Middle frontal gyrus (tissue), 1 donor: ENCODE results near the gene SPAG5.

Experiments used
- DNase-seq: peaks from one replicate; pipeline ENCODE4 v3.0.0-alpha.2; 2015; ENCODE audit warnings: low spot score; ENCODE audit errors: extremely low spot score

Gene SPAG5

DNA sequence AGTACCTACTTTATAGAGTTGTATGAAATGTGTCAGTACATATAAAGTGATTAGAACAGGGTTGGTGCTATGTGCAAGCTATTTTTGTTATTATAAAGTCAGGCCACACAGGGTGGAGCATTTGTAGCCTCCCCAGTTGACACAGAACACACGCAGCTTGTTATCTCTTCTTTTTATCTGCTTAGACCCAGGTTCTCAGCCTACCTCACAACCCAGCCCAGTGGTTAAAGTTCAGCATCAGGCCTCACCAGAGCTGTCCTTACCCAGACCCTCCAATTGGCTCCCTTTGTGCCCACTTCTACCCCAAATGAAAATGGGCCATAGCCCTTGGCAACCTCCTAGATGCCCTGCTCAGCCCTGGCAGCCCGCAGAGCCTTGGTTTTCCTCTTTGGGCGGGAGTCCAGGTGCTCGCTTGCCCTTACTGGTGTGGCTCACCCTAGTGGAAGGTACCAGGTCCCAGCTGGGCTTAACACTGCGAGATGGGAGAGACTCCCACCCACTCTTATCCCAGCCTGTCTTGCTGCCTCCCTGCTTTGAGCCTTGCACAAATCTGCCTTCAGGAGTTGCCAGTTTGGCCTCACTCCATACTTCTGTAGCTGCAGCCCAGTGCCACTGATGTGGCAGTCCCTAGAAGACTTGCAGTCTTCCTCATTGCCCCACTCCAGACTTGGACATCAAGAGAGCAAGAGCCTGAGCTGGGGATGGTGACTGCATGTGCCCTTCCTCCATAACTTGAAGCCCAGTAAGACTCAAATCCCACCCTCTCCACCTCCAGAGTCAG, 26.4 kb downstream of the SPAG5 start:
- no peak for DNase-seq

GRCh38 chr17:28571361-28572122, 27.3 kb downstream of the SPAG5 start, which contains the start of gene PIGS:
Gene PIGS (minus strand): TSS chr17:28571524. CDS start chr17:28571496, 28 bp downstream.
- peak; percentile 92 for DNase-seq

- DNase-seq, result no peak
Measured at GRCh38 chr17:28570716-28571360, 28.0 kb downstream of the SPAG5 start.

- DNase-seq, result no peak
Measured at GRCh38 chr17:28569446-28569845, 29.4 kb downstream of the SPAG5 start.

- no peak for DNase-seq
Measured at GRCh38 chr17:28567604-28568003, 31.2 kb downstream of the SPAG5 start.

DNA sequence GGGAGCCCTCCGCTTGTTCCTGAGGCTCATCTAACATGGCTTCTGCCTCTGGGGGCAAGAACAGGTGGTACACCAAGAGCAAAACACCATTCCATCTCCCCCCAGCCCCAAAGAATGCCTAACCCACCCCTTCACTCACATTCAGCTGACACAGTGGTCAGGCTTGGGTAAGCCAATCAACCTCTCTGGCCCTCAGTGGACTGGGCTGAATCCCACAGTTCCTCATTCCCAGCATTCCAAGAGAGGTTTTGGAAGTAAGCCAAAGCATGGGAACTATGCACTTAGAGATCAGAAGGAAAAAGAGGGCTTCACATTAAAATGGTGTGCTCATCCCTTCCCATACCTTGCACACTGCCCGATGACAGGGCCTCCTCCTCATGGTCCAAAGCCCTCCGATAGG, 35.4 kb downstream of the SPAG5 start:
- DNase-seq, result no peak

DNA sequence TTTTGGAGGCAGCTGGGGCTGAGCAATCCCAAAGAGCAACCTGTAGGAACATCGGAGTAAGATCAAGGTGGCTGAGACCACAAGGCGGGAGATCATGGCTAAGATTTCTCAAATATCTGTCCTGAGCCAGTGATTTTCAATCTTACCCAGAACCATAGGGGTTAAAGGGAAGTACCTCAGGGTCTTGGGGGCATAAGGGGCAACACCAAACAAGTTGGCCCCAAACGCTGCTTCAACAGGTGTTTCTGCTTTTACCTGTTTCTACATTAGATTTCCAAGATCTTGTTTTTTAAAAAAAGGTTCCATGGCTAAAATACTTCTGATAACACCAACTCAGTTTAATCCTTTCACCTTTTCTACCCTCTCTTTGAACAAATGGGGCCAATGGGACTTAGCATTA, 43.8 kb downstream of the SPAG5 start:
- no peak for DNase-seq

DNA sequence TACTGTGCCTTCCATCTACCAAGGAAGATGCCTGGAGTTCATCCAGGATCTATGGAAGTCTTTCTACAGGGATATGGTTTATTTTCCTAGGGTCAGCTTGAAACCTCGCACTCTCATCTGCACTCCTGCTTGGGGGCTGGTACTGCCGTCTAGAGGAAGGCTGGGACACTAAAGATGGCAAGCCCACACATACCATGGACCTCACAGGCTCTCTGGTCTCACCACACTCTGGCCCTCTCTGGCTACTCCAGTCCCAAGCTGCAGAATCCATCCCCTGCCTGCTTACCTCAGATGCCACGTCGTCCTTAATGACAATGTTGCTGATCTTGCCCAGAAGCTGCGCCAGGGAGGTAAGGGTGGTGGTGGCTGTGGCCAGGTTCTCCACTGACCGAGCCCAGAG, 44.3 kb downstream of the SPAG5 start:
- no peak for DNase-seq

GRCh38 chr17:28553000-28553505, 45.8 kb downstream of the SPAG5 start:
- no peak for DNase-seq

DNA sequence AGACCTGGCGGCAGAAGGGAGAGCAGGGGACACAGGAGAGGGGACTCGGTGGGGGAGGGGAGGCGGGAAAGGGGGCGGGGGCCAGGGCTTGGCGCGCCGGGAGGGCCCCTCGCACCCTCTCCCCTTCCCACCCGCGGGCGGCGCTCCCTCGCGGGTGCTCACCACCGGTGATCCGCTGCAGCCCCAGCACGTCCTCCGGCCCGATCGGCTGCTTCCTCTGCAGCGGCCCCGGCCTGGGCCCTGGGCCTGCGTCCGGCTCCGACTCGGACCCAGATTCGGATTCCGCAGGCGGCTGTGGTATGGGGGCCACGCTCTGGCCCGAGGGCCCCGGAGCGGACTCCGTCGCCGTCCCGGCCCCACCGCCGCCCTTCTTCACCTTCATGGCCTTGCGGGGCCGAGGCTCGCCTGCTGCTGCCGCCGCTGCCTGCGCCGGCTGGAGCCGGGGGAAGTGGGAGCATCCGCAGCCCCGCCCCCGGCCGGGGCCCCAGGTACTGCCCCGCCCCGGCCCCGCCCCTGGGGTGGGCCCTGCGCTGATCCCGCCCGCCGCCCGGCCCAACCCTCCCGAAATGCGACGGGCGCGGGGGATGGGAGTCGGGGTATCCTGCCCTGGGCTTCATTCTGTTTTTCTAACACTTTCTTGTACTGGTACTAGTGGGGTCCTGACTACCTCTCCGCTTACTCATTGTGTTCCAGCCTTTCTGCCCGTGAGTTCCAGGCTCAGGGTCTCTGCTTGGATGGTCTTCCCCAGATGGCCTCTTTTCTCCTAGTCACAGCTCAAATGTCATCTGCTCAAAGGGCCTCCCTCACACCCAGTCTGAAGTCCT, 46.4 kb downstream of the SPAG5 start, which contains the start of gene UNC119:
Gene UNC119, minus strand, starts transcription at position 449 of the 824 bp plus-strand sequence. Its CDS starts 67 bp downstream, at position 382.
- peak; percentile 36 for DNase-seq

DNA sequence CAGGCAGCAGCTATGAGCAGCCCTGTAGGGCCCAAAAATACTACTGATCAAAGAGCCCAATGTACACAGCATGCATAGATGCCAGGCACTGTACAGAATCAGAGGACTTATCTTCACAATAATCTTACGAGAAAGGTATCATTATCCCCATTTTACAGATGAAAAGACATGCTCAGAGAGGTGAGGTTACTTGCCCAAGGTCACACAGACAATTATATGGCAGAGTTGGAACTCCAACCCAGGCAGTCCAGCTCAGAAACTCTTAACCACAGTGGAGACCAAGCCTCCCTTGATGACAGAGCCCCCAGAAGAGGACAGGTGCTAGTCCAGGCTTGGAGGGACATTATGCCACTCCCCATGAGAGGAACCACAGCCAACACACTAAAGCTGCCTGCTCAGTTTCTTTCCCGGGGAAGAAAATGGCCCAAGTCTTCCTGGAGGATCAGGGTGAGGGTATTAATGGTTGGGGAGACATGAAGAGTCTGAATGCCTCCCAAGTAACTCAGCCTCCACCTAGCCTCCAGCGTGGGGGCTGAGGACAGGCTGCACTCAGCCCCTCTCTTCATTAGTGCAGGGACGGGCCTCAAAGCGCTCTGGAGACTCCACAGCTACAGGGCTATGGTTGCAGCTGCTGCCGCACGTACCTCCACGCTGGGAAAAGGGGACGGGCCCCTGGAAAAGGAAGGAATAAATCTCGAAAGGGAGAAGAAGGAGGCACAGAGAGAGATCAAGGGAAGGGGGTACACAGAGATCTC, 47.2 kb downstream of the SPAG5 start:
- DNase-seq, result no peak

DNA sequence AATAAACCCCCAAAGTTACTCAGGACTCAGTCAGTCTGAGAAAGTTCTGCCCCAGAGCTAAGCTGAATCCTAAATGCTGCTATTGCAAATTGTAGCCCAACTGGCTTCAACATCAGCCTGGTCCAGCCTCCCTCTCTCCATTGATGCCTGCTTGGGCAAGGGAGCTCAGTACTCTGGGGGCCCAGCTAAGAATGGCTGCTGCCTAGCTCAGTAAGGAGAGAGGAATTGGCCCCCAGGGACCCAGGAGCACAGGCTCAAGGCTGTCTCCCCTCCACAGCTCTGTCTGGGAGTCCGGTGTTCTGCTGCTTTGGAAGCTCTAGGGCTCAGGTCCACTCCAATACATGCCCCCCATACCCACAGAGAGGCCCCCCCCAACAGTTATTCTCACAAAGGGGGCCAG, 48.0 kb downstream of the SPAG5 start:
- DNase-seq, result no peak

- DNase-seq, result no peak
Measured at GRCh38 chr17:28549236-28550132, 49.3 kb downstream of the SPAG5 start.

DNA sequence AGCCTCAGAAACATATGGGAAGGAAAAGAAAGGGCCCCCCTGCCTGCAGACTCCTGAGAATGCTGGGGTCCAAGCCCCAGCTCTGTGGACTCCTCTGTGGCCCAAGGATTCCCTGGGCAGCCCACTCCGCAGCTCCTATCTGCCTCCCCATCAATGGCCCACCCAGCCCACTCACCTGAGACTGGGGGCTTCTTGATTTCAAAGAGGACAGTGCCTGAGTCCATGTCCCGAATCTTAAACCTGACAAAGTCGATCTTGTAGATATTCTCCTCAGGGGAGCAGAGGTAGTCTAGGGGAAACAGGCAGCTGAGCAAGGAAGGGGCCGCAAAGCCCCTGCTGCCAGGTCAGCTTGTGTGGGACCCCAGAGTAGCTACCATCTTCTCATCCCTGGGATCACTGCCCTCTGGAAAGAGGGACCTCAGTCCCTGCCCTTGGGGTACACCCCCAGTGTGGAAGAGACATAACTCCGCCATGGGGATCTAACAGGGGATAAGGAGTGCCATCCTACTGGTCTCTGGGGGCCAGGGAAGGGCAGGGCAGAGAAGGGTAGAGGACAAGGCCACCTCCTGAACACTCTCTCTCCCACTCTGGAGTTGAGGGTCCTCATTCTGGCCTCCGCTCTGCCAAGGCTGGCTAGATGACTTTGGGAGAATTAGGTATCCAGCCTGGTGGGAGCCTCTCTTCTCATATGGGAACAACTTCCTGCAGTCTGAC, 50.3 kb downstream of the SPAG5 start:
- DNase-seq, result no peak

GRCh38 chr17:28547623-28548416, 51.0 kb downstream of the SPAG5 start:
- DNase-seq, result peak; percentile 14

DNA sequence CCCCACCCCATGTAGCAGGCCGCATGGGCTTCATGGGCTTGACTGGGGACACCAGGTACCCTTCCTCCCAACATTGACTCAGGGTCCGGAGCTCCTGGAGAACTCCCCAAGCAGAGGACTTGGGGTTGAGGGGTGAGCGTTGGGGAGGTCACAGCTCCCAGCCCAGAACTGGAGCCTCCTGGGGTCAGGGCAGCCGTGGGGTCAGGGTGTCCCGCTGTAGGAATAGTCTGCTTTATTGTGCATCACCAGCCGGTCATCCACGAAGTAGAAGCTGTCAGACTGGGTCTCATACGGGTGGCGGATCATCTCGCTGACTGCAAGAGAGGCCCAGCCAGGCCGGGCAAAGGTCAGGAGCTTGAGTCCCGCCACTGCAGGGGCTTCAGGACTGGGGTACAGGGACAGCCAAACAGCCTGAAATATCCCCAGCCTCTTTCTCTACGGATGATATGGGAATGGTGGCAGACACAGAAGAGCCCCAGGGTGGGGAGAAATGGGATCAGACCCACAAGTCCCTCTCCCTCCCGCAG, 51.7 kb downstream of the SPAG5 start:
- no peak for DNase-seq

- DNase-seq, result no peak
Measured at GRCh38 chr17:28545787-28546415, 52.9 kb downstream of the SPAG5 start.
